K562 (cell line): ENCODE measurements around the gene CPED1. TPM values are rescaled to one million over a fixed set of nuclear protein-coding genes. Genes with fewer than 3 reads are reported as not detected.
A peak's percentile ranks its signal among the peaks of the same experiment; 100 is the strongest.

Source experiments
- ATAC-seq: fragments of 200-7000 bp; cut with Tn5 transposase; 3 replicates; pipeline ENCODE4 v1.9.1; 2020; ENCODE audit warnings: moderate library complexity
- BruUV-seq: library from RNA; stranded (reverse); fragments of 400-500 nt; replicated peaks from 2 replicates; lab custom pipeline; 2021; lab: Mats Ljungman, UMichigan
- CTCF ChIA-PET: fragments of 300-600 bp; formaldehyde crosslinking; extraction: SDS; loops from one replicate; lab custom pipeline; 2021; ENCODE audit warnings: low intra/inter-chr PET ratio; lab: Yijun Ruan, JAX
- POLR2A ChIA-PET: fragments of 300-600, 350-650 bp; sonication (Branson Sonifier 250); formaldehyde crosslinking; extraction: SDS; loops from one replicate; lab custom pipeline; 2021; ENCODE audit warnings: antibody characterized with exemption, inconsistent platforms; lab: Yijun Ruan, JAX
- DNase-seq, 4 experiments: peaks; one replicate each; pipeline versions ENCODE4 v3.0.0 to v3.0.0-alpha.2; 2011 to 2018; ENCODE audit warnings: low spot score in 3 of 4, mixed read lengths in 3 of 4; ENCODE audit errors: extremely low read depth in 1 of 4
- FAIRE-seq: peaks from 2 replicates; lab custom pipeline; 2011; peaks lifted over from hg19 to GRCh38; lab: Jason Lieb, UNC
- H2AFZ ChIP-seq: 2 replicates; pipeline ENCODE4 v1.6.0; 2011; ENCODE audit warnings: low read depth, low read length, control low read depth, inconsistent platforms
- H3K27ac ChIP-seq: fragments of 200-600 bp; 3 replicates; pipeline ENCODE4 v1.8.0; 2011; ENCODE audit warnings: low read depth, mild to moderate bottlenecking, control low read depth, inconsistent platforms, low read length, moderate library complexity, mixed read lengths; ENCODE audit errors: extremely low read depth
- H3K27me3 ChIP-seq, 2 experiments: fragments of 300-600 bp in 1 of 2; 2 replicates in 1 of 2; 3 replicates in 1 of 2; pipeline versions ENCODE4 v1.6.0 to v1.8.0; 2011; ENCODE audit warnings: inconsistent platforms in 2 of 2, low read length in 2 of 2, mild to moderate bottlenecking in 1 of 2, mixed read lengths in 1 of 2, moderate library complexity in 1 of 2; ENCODE audit not compliant: control insufficient read depth in 2 of 2, insufficient read depth in 2 of 2
- H3K36me3 ChIP-seq: fragments of 300-600 bp; 3 replicates; pipeline ENCODE4 v1.8.0; 2011; ENCODE audit warnings: mild to moderate bottlenecking, low read length, inconsistent platforms; ENCODE audit not compliant: control insufficient read depth, insufficient read depth
- H3K4me1 ChIP-seq, 2 experiments: fragments of 200-600 bp in 1 of 2; replicated peaks in 1 of 2; 2 replicates in 1 of 2; 3 replicates in 1 of 2; pipeline versions ENCODE4 v1.5.1 to v1.8.0; 2011; ENCODE audit warnings: inconsistent platforms in 2 of 2, low read length in 2 of 2, mild to moderate bottlenecking in 1 of 2, mixed read lengths in 1 of 2, moderate library complexity in 1 of 2; ENCODE audit not compliant: control insufficient read depth in 2 of 2, insufficient read depth in 2 of 2
- H3K4me2 ChIP-seq: 2 replicates; pipeline ENCODE4 v1.6.1; 2011; ENCODE audit warnings: low read length, control low read depth, inconsistent platforms, mixed read lengths; ENCODE audit not compliant: insufficient read depth
- H3K4me3 ChIP-seq: fragments of 200-600 bp; sonication (generic), shearing (Covaris generic); 2 replicates; pipeline ENCODE4 v1.5.1; 2016; ENCODE audit warnings: control low read depth, inconsistent platforms
- H3K79me2 ChIP-seq: fragments of 200-600 bp; 3 replicates; pipeline ENCODE4 v1.8.0; 2011; ENCODE audit warnings: low read length, inconsistent platforms; ENCODE audit not compliant: control insufficient read depth, insufficient read depth
- H3K9ac ChIP-seq, 2 experiments: 2 replicates each; pipeline versions ENCODE4 v1.6.0 to v1.6.1; 2011; ENCODE audit warnings: low read depth in 2 of 2, low read length in 2 of 2, control low read depth in 1 of 2, inconsistent platforms in 1 of 2, mild to moderate bottlenecking in 1 of 2, mixed read lengths in 1 of 2; ENCODE audit not compliant: insufficient read depth in 1 of 2
- H3K9me1 ChIP-seq: one replicate; pipeline ENCODE4 v1.6.0; 2011; ENCODE audit warnings: inconsistent platforms, mild to moderate bottlenecking, low read length, moderate library complexity; ENCODE audit not compliant: control insufficient read depth, insufficient read depth
- H3K9me3 ChIP-seq: replicated peaks from 2 replicates; pipeline ENCODE4 v1.5.1; 2011; ENCODE audit warnings: low read depth, low read length, inconsistent platforms; ENCODE audit not compliant: control insufficient read depth, insufficient read depth
- H4K20me1 ChIP-seq: replicated peaks from 2 replicates; pipeline ENCODE4 v1.6.1; 2011; ENCODE audit warnings: low read length, inconsistent platforms, mixed read lengths; ENCODE audit not compliant: control insufficient read depth, insufficient read depth
- ETS2 ChIP-seq: IDR thresholded peaks from 2 replicates; pipeline ENCODE4 v1.6.1; 2016; ENCODE audit warnings: borderline replicate concordance, missing genetic modification characterization, mild to moderate bottlenecking, moderate library complexity, missing compliant biosample characterization; ENCODE audit not compliant: poor library complexity, severe bottlenecking
- FOS ChIP-seq: IDR thresholded peaks from 3 replicates; pipeline ENCODE4 v1.6.1; 2011; ENCODE audit not compliant: insufficient read length; ENCODE audit errors: extremely low read depth
- GABPA ChIP-seq: fragments of 200-800 bp; sonication (Bioruptor generic); conservative IDR thresholded peaks from 2 replicates; pipeline ENCODE4 v1.6.1; 2016; ENCODE audit warnings: low read depth, missing genetic modification characterization, missing compliant biosample characterization
- GABPB1 ChIP-seq: sonication (generic); formaldehyde crosslinking; IDR thresholded peaks from 2 replicates; pipeline ENCODE4 v1.8.0; 2022; ENCODE audit warnings: mild to moderate bottlenecking, missing genetic modification reagents
- HLTF ChIP-seq: fragments of 450-650 bp; IDR thresholded peaks from 2 replicates; pipeline ENCODE4 v1.6.1; 2016
- KLF10 ChIP-seq: fragments of 250-450 bp; sonication (Bioruptor Pico); IDR thresholded peaks from 2 replicates; pipeline ENCODE4 v1.6.1; 2021; ENCODE audit warnings: matching md5 sums
- MXI1 ChIP-seq: IDR thresholded peaks from 2 replicates; pipeline ENCODE4 v1.6.1; 2011; ENCODE audit warnings: low read depth, mild to moderate bottlenecking, improper control_type of control experiment, low read length
- NCOR1 ChIP-seq: fragments of 450-650 bp; IDR thresholded peaks from 2 replicates; pipeline ENCODE4 v1.6.1; 2016; ENCODE audit warnings: mild to moderate bottlenecking, moderate library complexity
- NFXL1 ChIP-seq: fragments of 450-650 bp; formaldehyde crosslinking; IDR thresholded peaks from 2 replicates; pipeline ENCODE4 v1.4.0; 2021; ENCODE audit warnings: mild to moderate bottlenecking
- PHB2 ChIP-seq: fragments of 450-650 bp; IDR thresholded peaks from 2 replicates; pipeline ENCODE4 v1.6.1; 2017; ENCODE audit warnings: low read depth
- PML ChIP-seq: IDR thresholded peaks from 2 replicates; pipeline ENCODE4 v1.6.1; 2012; ENCODE audit warnings: low read length, inconsistent platforms
- POLR2AphosphoS2 ChIP-seq: IDR thresholded peaks from 2 replicates; pipeline ENCODE4 v1.6.1; 2012; ENCODE audit warnings: low read length, improper control_type of control experiment
- POU5F1 ChIP-seq: fragments of 150-350 bp; IDR thresholded peaks from 2 replicates; pipeline ENCODE4 v1.6.1; 2014; ENCODE audit warnings: borderline replicate concordance, low read length, low read depth, mild to moderate bottlenecking; ENCODE audit not compliant: partially characterized antibody
- PPARD ChIP-seq: fragments of 250-450 bp; sonication (Bioruptor Pico); IDR thresholded peaks from 2 replicates; pipeline ENCODE4 v1.8.0; 2022; ENCODE audit warnings: inconsistent platforms, mild to moderate bottlenecking, moderate library complexity
- RBM22 ChIP-seq: fragments of 200-400 bp; formaldehyde crosslinking; IDR thresholded peaks from 2 replicates; pipeline ENCODE4 v1.6.1; 2018; ENCODE audit warnings: low read length, low read depth; ENCODE audit not compliant: poor library complexity, severe bottlenecking
- SMAD1 ChIP-seq: fragments of 150-350 bp; IDR thresholded peaks from 2 replicates; pipeline ENCODE4 v1.6.1; 2014; ENCODE audit warnings: low read length, low read depth; ENCODE audit not compliant: partially characterized antibody
- SMAD2 ChIP-seq: fragments of 150-350 bp; IDR thresholded peaks from 2 replicates; pipeline ENCODE4 v1.6.1; 2014; ENCODE audit warnings: low read depth, mild to moderate bottlenecking, low read length
- SMARCA5 ChIP-seq: fragments of 450-650 bp; IDR thresholded peaks from 2 replicates; pipeline ENCODE4 v1.6.1; 2016
- TEAD1 ChIP-seq, 2 experiments: fragments of 450-650 bp in 1 of 2; sonication (generic) in 1 of 2; formaldehyde crosslinking; IDR thresholded peaks; 2 replicates each; pipeline versions ENCODE4 v1.4.0 to v1.8.0; 2020 to 2022; ENCODE audit warnings: mild to moderate bottlenecking in 2 of 2, missing genetic modification reagents in 1 of 2
- TRIM28 ChIP-seq: fragments of 450-650 bp; IDR thresholded peaks from 2 replicates; pipeline ENCODE4 v1.6.1; 2017
- ZNF408 ChIP-seq: fragments of 250-450 bp; sonication (Bioruptor Pico); IDR thresholded peaks from 2 replicates; pipeline ENCODE4 v1.4.0; 2020; ENCODE audit warnings: low read depth, mild to moderate bottlenecking, moderate library complexity
- ZSCAN32 ChIP-seq: fragments of 450-650 bp; formaldehyde crosslinking; IDR thresholded peaks from 2 replicates; pipeline ENCODE4 v1.4.0; 2020; ENCODE audit warnings: mild to moderate bottlenecking, moderate library complexity
- WGBS: fragments of 100-300 bp; shearing (Covaris generic); methylation state at CpG from one replicate; pipeline ENCODE4 v1.1.6; 2016; ENCODE audit warnings: low coverage, mixed read lengths; ENCODE audit not compliant: insufficient coverage; ENCODE audit errors: missing lambda C conversion rate; 5-methylcytosine and 5-hydroxymethylcytosine counted together
- in situ Hi-C: fragments of 300-500 bp; cut with MboI; formaldehyde crosslinking; loops from 4 replicates; pipeline ENCODE4 v1.15.0; 2018; ENCODE audit warnings: inconsistent platforms, mixed read lengths
- intact Hi-C: fragments of 100-400 bp; cut with micrococcal nuclease; formaldehyde crosslinking; loops from 2 replicates; pipeline ENCODE4 v1.14.2; 2022
- polyA plus RNA-seq, 8 experiments: library from polyadenylated mRNA; depleted of rRNA in 4 of 8; stranded (reverse) in 5 of 8; unstranded in 3 of 8; fragments of >200 nt; fragmentation: Nextera tagmentation in 2 of 8; fragmentation: Illumina TruSeq in 1 of 8; extraction: Ambion mirVana in 2 of 8; extraction: Trizol in 1 of 8; gene quantifications; 2 replicates each; pipeline versions ENCODE4 v1.2.1 to v1.2.3, GENCODE V29; 2011 to 2014; ENCODE audit warnings: inconsistent platforms in 1 of 8, missing spikeins in 1 of 8
- total RNA-seq, 7 experiments: library from RNA; depleted of rRNA in 6 of 7; stranded (reverse); fragments of >200 nt in 6 of 7; fragmentation: Illumina TruSeq in 2 of 7; extraction: Trizol in 2 of 7; gene quantifications; 2 replicates each; pipeline versions ENCODE4 v1.2.1 to v1.2.3, GENCODE V29; 2011 to 2021; ENCODE audit warnings: low replicate concordance in 1 of 7
- TF ChIP-seq, protein P1 (sequence below), 2 experiments: fragments of 450-650 bp; conservative IDR thresholded peaks; 2 replicates each; pipeline ENCODE4 v1.6.1; 2017; ENCODE audit warnings: mild to moderate bottlenecking in 2 of 2, moderate library complexity in 2 of 2
- TF ChIP-seq, protein P2 (sequence below): fragments of 200-800 bp; sonication (Bioruptor generic); IDR thresholded peaks from 2 replicates; pipeline ENCODE4 v1.6.1; 2017; ENCODE audit warnings: missing genetic modification characterization, missing compliant biosample characterization

The CPED1 gene
- total and polyA plus RNA-seq, 9 of the 15 experiments (the other 6 are each of a cell fraction or from before 2014, with no cell fraction given), result 195 to 393 (median 290) TPM

DNA sequence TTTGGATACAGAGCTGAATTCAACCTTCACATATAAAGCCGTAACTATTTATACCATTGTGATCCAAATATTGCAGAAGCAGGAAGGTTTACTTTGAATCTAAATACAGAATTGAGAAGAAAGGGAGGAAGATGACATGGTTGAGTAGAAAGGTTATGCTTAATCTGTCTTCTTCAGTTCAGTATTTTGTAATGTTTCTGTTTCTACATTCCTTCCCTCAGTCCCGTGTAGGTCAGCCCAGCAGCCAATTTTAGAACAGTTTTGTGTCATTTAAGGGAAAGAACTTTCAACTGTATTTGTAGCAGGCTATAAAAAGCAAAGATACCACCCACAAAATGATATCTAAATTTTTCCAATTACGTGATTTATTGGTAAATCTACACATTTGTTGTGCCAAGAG, 97.4 kb downstream of the CPED1 start:
- Histone ChIP-seq H3K27me3 (no peaks in the 10 kb centered on the region), H4K20me1 (peaks cover 37% of the 10 kb centered on the region), H3K36me3 (peaks cover 86% of the 10 kb centered on the region), H2AFZ (no peak overlapping the region), H3K27ac (peak overlapping the region; percentile 3; the same call in 1 of the 3 replicates), H3K4me2 (no peak overlapping the region), H3K9me3 (no peaks in the 10 kb centered on the region), H3K4me1 (peaks cover 7 to 63% of the 10 kb centered on the region in 2 experiments), H3K79me2 (peaks cover 100% of the 10 kb centered on the region), H3K9me1 (no peaks in the 10 kb centered on the region), H3K4me3 (no peak overlapping the region), H3K9ac (peak overlapping the region in 1 of 2 experiments; percentile 2; a peak in 1 of 4 replicates)
- BruUV-seq, result no TSS peak
- 80% methylated on average over 3 of the region's 3 CpGs for WGBS
- FAIRE-seq (no peak), ATAC-seq (no peak), DNase-seq (no peak)
- ChIA-PET CTCF (no interaction called here), POLR2A (no interaction called here)
- in situ Hi-C loops (no loop called here), intact Hi-C loops (no loop called here)
- TF ChIP-seq KLF10 (no peak), POU5F1 (no peak), NCOR1 (0 out of 2 replicates have a peak, but pooled peaks have one; percentile 1), SMAD2 (no peak), TRIM28 (no peak), SMAD1 (no peak), NFXL1 (CRISPR knock-in tag) (no peak; the same call in 1 of the 2 replicates), PPARD (CRISPR knock-in tag) (no peak), GABPA (no peak), ETS2 (tag) (no peak), HLTF (no peak), GABPB1 (CRISPR knock-in tag) (no peak), PHB2 (no peak), FOS (no peak), PML (0 out of 2 replicates have a peak, but pooled peaks have one; percentile 12), TEAD1 (CRISPR knock-in tag; IDR thresholded peaks at IDR 0.05) (no peak), ZNF408 (CRISPR knock-in tag) (no peak), ZSCAN32 (no peak), POLR2AphosphoS2 (peak; percentile 88), MXI1 (no peak), SMARCA5 (no peak), RBM22 (peak; percentile 81)
- TF ChIP-seq, protein P1, sequence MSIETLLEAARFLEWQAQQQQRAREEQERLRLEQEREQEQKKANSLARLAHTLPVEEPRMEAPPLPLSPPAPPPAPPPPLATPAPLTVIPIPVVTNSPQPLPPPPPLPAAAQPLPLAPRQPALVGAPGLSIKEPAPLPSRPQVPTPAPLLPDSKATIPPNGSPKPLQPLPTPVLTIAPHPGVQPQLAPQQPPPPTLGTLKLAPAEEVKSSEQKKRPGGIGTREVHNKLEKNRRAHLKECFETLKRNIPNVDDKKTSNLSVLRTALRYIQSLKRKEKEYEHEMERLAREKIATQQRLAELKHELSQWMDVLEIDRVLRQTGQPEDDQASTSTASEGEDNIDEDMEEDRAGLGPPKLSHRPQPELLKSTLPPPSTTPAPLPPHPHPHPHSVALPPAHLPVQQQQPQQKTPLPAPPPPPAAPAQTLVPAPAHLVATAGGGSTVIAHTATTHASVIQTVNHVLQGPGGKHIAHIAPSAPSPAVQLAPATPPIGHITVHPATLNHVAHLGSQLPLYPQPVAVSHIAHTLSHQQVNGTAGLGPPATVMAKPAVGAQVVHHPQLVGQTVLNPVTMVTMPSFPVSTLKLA (conservative IDR thresholded peaks at IDR 0.05), result no peak
- TF ChIP-seq, protein P2, sequence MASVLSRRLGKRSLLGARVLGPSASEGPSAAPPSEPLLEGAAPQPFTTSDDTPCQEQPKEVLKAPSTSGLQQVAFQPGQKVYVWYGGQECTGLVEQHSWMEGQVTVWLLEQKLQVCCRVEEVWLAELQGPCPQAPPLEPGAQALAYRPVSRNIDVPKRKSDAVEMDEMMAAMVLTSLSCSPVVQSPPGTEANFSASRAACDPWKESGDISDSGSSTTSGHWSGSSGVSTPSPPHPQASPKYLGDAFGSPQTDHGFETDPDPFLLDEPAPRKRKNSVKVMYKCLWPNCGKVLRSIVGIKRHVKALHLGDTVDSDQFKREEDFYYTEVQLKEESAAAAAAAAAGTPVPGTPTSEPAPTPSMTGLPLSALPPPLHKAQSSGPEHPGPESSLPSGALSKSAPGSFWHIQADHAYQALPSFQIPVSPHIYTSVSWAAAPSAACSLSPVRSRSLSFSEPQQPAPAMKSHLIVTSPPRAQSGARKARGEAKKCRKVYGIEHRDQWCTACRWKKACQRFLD (CRISPR knock-in tag), result no peak
